ENCODE data around the gene MT1HL1. TPM values are rescaled to one million over a fixed set of nuclear protein-coding genes. Genes with fewer than 3 reads are reported as not detected.
"Not testable (repeated sequence)": the region's sequence is repeated elsewhere in the genome, so short reads cannot be mapped to it uniquely, and the experiment has no call there.

The MT1HL1 gene
- total RNA-seq, 1 donor from 2014 or later: not detected

DNA sequence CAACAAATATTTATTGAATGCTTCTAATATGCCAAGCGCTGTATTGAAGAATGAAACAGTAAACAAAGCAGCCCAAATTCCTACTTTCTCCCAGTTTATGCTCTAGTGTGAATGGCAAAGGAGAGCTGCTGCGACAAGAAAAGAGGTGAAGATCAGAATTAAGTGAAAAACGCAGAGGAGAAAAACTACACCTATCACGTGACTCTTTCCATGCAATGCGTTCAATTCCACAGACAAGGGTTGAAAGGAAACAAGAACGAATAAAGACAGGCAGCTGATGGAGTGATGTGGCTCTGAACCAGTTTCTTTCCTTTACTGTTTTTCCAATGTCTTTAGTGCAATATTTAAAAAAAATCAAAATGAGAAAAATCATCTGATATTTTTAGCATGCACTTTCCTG, 23.6 kb downstream of the MT1HL1 start:
- no peak overlapping the region for H3K4me3 ChIP-seq (ENCODE audit: low read depth, low read length)
- no peak for DNase-seq (ENCODE audit: low read depth)
- TF ChIP-seq CTCF (conservative IDR thresholded peaks at IDR 0.05; ENCODE audit: low read depth, low read length): no peak

DNA sequence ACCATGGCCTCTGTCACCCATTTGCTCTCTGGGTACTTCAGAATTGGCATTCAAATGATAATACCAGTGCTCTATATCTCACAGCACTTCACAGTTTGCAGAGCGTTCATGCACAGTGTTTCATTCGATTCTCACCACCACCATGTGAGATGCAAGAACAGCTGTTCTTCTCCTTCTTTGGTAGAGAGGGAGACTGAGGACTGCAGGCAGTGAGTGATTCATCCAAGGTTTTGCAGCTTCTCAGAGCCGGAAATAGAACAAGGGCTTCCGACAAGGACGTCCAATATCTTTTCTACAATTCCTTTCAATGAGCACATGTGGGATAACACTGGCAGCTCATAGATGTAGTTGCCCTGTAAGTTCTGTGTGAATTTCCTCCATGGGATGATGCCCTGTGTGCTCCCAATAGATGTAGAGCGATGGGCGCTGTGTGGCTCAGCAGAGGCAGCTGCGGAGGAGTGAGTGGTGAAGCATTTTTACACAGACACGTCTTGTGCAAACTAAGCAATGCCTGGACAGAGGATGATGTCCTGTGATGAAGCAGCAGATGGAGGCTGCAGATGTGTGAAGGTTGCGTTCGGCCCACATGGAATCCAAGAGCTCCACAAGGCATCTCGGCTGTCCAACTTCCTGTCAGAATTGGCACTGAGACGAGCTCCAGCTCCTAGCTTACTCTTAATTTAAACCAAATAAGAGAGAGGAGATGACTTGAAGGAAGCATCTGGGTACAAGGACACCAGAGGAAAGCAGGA, 24.9 kb downstream of the MT1HL1 start:
- no peak for DNase-seq (ENCODE audit: low read depth)
- no peak for TF ChIP-seq CTCF (conservative IDR thresholded peaks at IDR 0.05; ENCODE audit: low read depth, low read length)
- no peak overlapping the region for H3K4me3 ChIP-seq (ENCODE audit: low read depth, low read length)

GRCh38 chr1:236978740-236979139, 25.5 kb downstream of the MT1HL1 start:
- TF ChIP-seq CTCF (conservative IDR thresholded peaks at IDR 0.05; ENCODE audit: low read depth, low read length): no peak
- no peak for DNase-seq (ENCODE audit: low read depth)
- no peak overlapping the region for H3K4me3 ChIP-seq (ENCODE audit: low read depth, low read length)

DNA sequence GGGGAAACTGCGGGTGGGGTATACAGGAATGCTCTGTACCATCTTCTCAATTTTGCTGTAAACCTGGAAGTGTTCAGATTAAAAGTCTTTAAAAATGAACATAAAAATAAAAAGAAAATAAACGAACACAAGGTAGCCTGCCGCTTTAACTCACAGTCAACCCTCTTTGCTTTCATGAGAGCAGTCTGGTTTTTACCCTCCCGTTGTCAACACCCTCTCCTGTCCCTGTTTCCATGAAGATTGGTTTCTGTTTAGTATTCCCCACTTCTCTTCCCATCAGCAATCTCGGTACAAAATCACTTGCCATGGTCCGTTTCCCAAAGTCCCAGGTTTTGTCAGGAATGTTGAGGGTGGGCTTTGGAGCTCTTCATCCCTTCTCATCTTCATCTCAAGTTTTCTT, 28.8 kb downstream of the MT1HL1 start:
- TF ChIP-seq CTCF (conservative IDR thresholded peaks at IDR 0.05; ENCODE audit: low read depth, low read length): no peak
- no peak overlapping the region for H3K4me3 ChIP-seq (ENCODE audit: low read depth, low read length)
- no peak for DNase-seq (ENCODE audit: low read depth)

- H3K4me3 ChIP-seq (ENCODE audit: low read depth, low read length); DNase-seq (ENCODE audit: low read depth): not testable (repeated sequence)
These were observed 30.2 kb downstream of the MT1HL1 start for GRCh38 chr1:236974025-236974424.

DNA sequence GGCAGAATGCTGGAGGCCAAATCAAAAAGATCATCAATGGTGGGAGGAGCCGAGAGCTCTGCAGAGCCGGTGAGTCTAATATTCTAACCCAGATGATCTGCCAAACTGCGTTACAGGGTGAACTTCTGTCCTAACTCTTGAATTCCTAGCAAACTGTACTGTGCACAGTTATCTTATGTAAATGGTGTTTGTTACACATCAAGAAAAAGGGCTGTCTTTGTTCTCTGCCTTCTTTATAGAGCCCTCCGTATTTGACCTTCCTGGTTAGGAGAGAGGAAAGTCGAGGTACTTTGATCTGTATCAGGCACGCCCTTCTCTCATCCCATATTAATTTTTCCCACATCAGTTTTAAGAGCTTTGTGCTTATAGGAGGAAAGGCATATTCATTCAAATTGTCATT, 37.6 kb downstream of the MT1HL1 start:
- DNase-seq (ENCODE audit: low read depth): no peak
- no peak overlapping the region for H3K4me3 ChIP-seq (ENCODE audit: low read depth, low read length)
- no peak for TF ChIP-seq CTCF (conservative IDR thresholded peaks at IDR 0.05; ENCODE audit: low read depth, low read length)

DNA sequence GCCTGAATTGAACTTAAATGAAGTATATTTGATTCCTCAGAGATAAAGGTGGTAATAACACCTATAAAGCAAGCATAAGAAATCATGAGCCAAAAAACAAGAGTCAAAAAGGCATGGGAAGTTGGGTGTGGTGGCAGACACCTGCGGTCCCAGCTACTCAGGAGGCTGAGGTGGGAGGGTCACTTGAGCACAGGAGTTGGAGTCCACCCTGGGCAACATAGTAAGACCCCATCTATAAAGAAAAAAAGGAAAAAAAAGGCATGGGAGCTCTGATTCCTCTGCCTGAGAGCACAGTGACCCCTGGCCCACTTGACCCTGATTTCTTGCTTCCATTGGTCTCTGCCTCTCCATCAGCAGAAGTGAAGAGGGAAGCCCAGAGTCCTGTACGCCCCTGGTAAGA, 40.3 kb downstream of the MT1HL1 start:
- DNase-seq (ENCODE audit: low read depth): no peak
- no peak for TF ChIP-seq CTCF (conservative IDR thresholded peaks at IDR 0.05; ENCODE audit: low read depth, low read length)
- no peak overlapping the region for H3K4me3 ChIP-seq (ENCODE audit: low read depth, low read length)
